Measurements from ENCODE around the gene IL10RB.
A peak's percentile ranks its signal among the peaks of the same experiment; 100 is the strongest.
"Not testable (repeated sequence)": the region's sequence is repeated elsewhere in the genome, so short reads cannot be mapped to it uniquely, and the experiment has no call there.

Gene IL10RB

GRCh38 chr21:33317145-33317544, 51.0 kb downstream of the IL10RB start:
- Mint-ChIP-seq H3K36me3 (no peaks in the 10 kb centered on the region), H3K27ac (no peak overlapping the region), H3K4me1 (no peaks in the 10 kb centered on the region), H3K4me3 (no peak overlapping the region), H3K27me3 (no peaks in the 10 kb centered on the region), H3K9me3 (no peaks in the 10 kb centered on the region)
- ATAC-seq: no peak

- ATAC-seq: no peak
- H3K27ac Mint-ChIP-seq: no peak overlapping the region
- H3K27me3 Mint-ChIP-seq: no peaks in the 10 kb centered on the region
- H3K36me3 Mint-ChIP-seq: no peaks in the 10 kb centered on the region
- H3K4me3 Mint-ChIP-seq: no peak overlapping the region
- no peaks in the 10 kb centered on the region for H3K9me3 Mint-ChIP-seq
- H3K4me1 Mint-ChIP-seq: no peaks in the 10 kb centered on the region
These were observed 51.8 kb downstream of the IL10RB start for GRCh38 chr21:33317786-33318486.

GRCh38 chr21:33321005-33321404, 54.8 kb downstream of the IL10RB start:
- not testable (repeated sequence) for H3K9me3 Mint-ChIP-seq, ATAC-seq, H3K27ac Mint-ChIP-seq, H3K36me3 Mint-ChIP-seq, H3K27me3 Mint-ChIP-seq, H3K4me3 Mint-ChIP-seq, H3K4me1 Mint-ChIP-seq

GRCh38 chr21:33323610-33324009, 57.4 kb downstream of the IL10RB start:
- not testable (repeated sequence) for H3K9me3 Mint-ChIP-seq, H3K27ac Mint-ChIP-seq, H3K4me3 Mint-ChIP-seq, ATAC-seq, H3K36me3 Mint-ChIP-seq, H3K27me3 Mint-ChIP-seq
- peaks cover 11% of the 10 kb centered on the region for H3K4me1 Mint-ChIP-seq

- Mint-ChIP-seq H3K36me3 (peaks cover 7% of the 10 kb centered on the region), H3K27ac (no peak within 1 kb of the TSS), H3K9me3 (no peaks in the 10 kb centered on the region), H3K27me3 (no peaks in the 10 kb centered on the region), H3K4me1 (peaks cover 11% of the 10 kb centered on the region), H3K4me3 (no peak within 1 kb of the TSS)
- ATAC-seq: peak; percentile 96
These were observed 58.4 kb downstream of the IL10RB start, which contains the start of gene IFNAR1 for GRCh38 chr21:33324291-33325221. TSS of gene IFNAR1 (plus strand) at chr21:33324970. CDS start at chr21:33325056, 86 bp downstream.

GRCh38 chr21:33325222-33326067, 59.3 kb downstream of the IL10RB start:
- Mint-ChIP-seq H3K9me3 (no peaks in the 10 kb centered on the region), H3K4me3 (no peak overlapping the region), H3K4me1 (peaks cover 19% of the 10 kb centered on the region), H3K27ac (no peak overlapping the region), H3K27me3 (no peaks in the 10 kb centered on the region), H3K36me3 (peaks cover 11% of the 10 kb centered on the region)
- peak; percentile 70 for ATAC-seq

GRCh38 chr21:33327326-33327725, 61.2 kb downstream of the IL10RB start:
- Mint-ChIP-seq H3K36me3 (peaks cover 19% of the 10 kb centered on the region), H3K9me3 (peaks cover 2% of the 10 kb centered on the region), H3K27me3 (no peaks in the 10 kb centered on the region), H3K4me3 (no peak overlapping the region), H3K4me1 (peaks cover 38% of the 10 kb centered on the region), H3K27ac (peak overlapping the region; percentile 9)
- no peak for ATAC-seq

GRCh38 chr21:33327792-33328433, 61.7 kb downstream of the IL10RB start:
- ATAC-seq: no peak
- Mint-ChIP-seq H3K4me3 (no peak overlapping the region), H3K27me3 (no peaks in the 10 kb centered on the region), H3K27ac (peak overlapping the region; percentile 9), H3K9me3 (peaks cover 3% of the 10 kb centered on the region), H3K4me1 (peaks cover 44% of the 10 kb centered on the region), H3K36me3 (peaks cover 25% of the 10 kb centered on the region)

- Mint-ChIP-seq H3K9me3 (peaks cover 6% of the 10 kb centered on the region), H3K4me1 (peaks cover 61% of the 10 kb centered on the region), H3K27ac (peak overlapping the region; percentile 65), H3K27me3 (no peaks in the 10 kb centered on the region), H3K4me3 (no peak overlapping the region), H3K36me3 (peaks cover 30% of the 10 kb centered on the region)
- no peak for ATAC-seq
These were observed 64.6 kb downstream of the IL10RB start for GRCh38 chr21:33330726-33331125.

GRCh38 chr21:33332143-33332542, 66.0 kb downstream of the IL10RB start:
- peak overlapping the region; percentile 65 for H3K27ac Mint-ChIP-seq
- ATAC-seq: peak; percentile 76
- H3K4me1 Mint-ChIP-seq: peaks cover 61% of the 10 kb centered on the region
- peaks cover 6% of the 10 kb centered on the region for H3K9me3 Mint-ChIP-seq
- H3K27me3 Mint-ChIP-seq: no peaks in the 10 kb centered on the region
- H3K4me3 Mint-ChIP-seq: peak overlapping the region; percentile 45
- peaks cover 30% of the 10 kb centered on the region for H3K36me3 Mint-ChIP-seq

- Mint-ChIP-seq H3K36me3 (peaks cover 30% of the 10 kb centered on the region), H3K4me3 (no peak overlapping the region), H3K27me3 (no peaks in the 10 kb centered on the region), H3K9me3 (peaks cover 6% of the 10 kb centered on the region), H3K4me1 (peaks cover 62% of the 10 kb centered on the region), H3K27ac (no peak overlapping the region)
- ATAC-seq: no peak
These were observed 68.0 kb downstream of the IL10RB start for GRCh38 chr21:33334191-33334590.

- Mint-ChIP-seq H3K36me3 (peaks cover 30% of the 10 kb centered on the region), H3K27ac (no peak overlapping the region), H3K4me1 (peaks cover 65% of the 10 kb centered on the region), H3K4me3 (no peak overlapping the region), H3K9me3 (peaks cover 6% of the 10 kb centered on the region), H3K27me3 (no peaks in the 10 kb centered on the region)
- no peak for ATAC-seq
These were observed 68.7 kb downstream of the IL10RB start for GRCh38 chr21:33334824-33335223.

GRCh38 chr21:33339135-33339534, 73.0 kb downstream of the IL10RB start:
- Mint-ChIP-seq H3K27ac (peak overlapping the region; percentile 19), H3K9me3 (no peaks in the 10 kb centered on the region), H3K4me3 (no peak overlapping the region), H3K27me3 (no peaks in the 10 kb centered on the region), H3K36me3 (peaks cover 26% of the 10 kb centered on the region), H3K4me1 (peaks cover 32% of the 10 kb centered on the region)
- no peak for ATAC-seq

- Mint-ChIP-seq H3K4me3 (no peak overlapping the region), H3K4me1 (peaks cover 25% of the 10 kb centered on the region), H3K27me3 (no peaks in the 10 kb centered on the region), H3K36me3 (peaks cover 27% of the 10 kb centered on the region), H3K9me3 (no peaks in the 10 kb centered on the region), H3K27ac (peak overlapping the region; percentile 19)
- ATAC-seq: no peak
These were observed 73.8 kb downstream of the IL10RB start for GRCh38 chr21:33339918-33340317.

All from stimulated activated memory B cell treated with anti-CD40 and anti-IgM and Interleukin-4, amounts not matched to agents 10 μg/mL and 1 μg/mL and 100 μg/mL, for 72 hours (primary cell).